Measurements from ENCODE around the gene SH2D3A.

Gene SH2D3A

GRCh38 chr19:6708346-6708745, 58.9 kb downstream of the SH2D3A start:
- DNase-seq (ENCODE audit: low read depth): no peak

GRCh38 chr19:6707658-6708018, 59.6 kb downstream of the SH2D3A start:
- DNase-seq (ENCODE audit: low read depth): no peak

DNA sequence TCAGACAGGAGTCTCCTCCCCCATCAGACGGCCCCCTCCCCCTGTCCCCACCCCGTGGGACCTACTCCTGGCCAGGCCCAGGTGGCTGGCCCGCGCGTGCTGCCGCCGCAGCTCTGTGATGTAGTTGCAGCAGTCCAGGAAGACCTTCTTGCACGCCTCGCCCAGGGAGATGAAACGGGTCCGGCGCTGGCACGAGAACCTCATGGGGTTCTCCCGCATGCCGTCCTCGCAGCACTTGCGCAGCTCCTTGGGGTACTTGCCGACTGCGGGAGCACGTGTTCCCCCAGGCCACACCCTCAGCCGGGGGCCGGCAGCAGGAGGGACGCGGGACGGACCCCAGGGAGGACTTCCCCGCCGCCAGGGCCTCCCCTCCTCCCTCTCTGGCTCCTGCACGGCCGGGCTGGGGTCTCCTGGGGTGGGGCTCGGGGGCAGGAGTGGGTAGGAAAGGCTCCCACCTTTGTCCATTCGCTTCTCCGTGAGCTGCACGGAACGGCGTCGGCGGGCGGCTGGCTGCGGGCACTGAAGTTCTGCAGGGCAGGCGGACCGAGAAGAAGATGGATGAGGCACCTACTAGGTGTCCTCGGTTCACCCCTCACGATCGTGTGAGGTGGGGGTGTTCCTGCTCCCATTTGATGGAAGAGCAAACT, 60.1 kb downstream of the SH2D3A start:
- DNase-seq (ENCODE audit: low read depth): no peak

DNA sequence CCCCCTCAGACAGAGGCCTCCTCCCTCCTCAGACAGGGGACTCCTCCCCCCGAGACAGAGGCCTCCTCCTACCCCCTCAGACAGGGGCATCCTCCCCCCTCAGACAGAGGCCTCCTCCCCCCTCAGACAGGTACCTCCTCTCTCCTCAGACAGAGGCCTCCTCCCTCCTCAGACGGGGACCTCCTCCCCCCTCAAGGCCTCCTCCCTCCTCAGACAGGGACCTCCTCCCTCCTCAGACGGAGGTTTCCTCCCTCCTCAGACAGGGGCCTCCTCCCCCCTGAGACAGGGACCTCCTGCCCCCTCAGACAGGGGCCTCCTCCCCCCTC, 60.6 kb downstream of the SH2D3A start:
- DNase-seq (ENCODE audit: low read depth): no peak

DNA sequence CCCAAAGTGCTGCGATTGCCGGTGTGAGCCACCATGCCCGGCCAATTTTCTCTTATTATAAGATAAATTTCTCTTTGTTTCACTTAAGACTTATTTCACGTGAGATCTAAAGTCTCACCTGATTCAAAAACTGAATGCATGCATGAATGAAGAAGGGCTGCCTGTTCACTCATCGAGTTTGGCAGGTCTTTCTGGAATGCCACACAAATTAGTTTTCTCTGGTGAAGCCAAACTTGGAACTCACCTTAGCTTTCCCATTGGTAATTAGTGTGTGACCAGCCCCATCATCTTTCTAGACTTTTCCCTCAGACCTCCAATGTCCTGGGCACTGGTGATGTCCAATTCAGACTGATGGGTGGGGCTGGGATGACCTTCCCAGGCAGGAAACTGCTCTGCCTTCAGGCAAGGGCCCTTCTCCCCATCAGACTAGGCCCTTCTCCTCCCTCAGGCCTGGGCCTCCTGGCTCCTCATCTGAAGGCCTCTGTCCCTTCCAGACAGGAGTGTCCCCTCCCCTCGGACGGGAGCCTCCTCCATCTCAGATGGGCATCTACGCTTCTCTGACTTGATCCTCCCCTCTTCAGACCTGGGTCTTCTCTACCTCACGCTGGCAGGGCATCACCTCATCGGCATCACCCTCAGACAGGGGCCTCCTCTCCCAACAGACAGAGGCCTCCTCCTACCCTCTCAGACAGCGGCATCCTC, 61.2 kb downstream of the SH2D3A start:
- DNase-seq (ENCODE audit: low read depth): no peak

All from HS-5 (cell line).